Measurements from ENCODE around the gene NRP2.

GRCh38 chr2:205836477-205837221 is 154.3 kb downstream of the NRP2 start:
- TF ChIP-seq CTCF (IDR thresholded peaks at IDR 0.05) (no peak), POLR2A (IDR thresholded peaks at IDR 0.05) (no peak)
